ENCODE measurements around the gene MAB21L3.

The MAB21L3 gene

GRCh38 chr1:116096013-116096618, 15.1 kb upstream of the MAB21L3 start:
- Mint-ChIP-seq H3K36me3 (peaks cover 7% of the 10 kb centered on the region), H3K4me1 (ENCODE audit: low read depth) (no peaks in the 10 kb centered on the region), H3K27ac (no peak overlapping the region), H3K27me3 (peaks cover 7% of the 10 kb centered on the region), H3K9me3 (ENCODE audit: low read depth) (peaks cover 13% of the 10 kb centered on the region), H3K4me3 (no peak overlapping the region)

DNA sequence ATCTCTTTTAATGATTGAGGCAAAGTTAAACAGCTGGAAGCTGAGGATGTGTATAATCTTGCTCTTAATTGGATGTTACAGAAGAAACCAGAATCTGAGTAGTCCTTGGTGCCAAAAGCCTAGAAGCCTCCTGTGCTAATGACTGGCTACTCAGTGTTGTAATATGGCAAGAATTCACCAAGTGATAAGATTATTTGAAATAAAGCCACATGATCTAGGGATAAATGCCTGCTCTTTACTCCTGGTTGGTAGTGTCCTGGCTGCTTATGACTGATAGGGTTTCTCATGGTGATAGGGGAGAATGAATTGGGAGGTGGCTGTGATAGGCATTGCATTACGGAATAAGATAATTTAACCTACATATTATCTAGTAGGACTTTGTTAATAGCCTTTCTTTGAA, 13.6 kb upstream of the MAB21L3 start:
- H3K9me3 Mint-ChIP-seq (ENCODE audit: low read depth), result peaks cover 13% of the 10 kb centered on the region
- no peak overlapping the region for H3K27ac Mint-ChIP-seq
- H3K36me3 Mint-ChIP-seq, result peaks cover 7% of the 10 kb centered on the region
- no peaks in the 10 kb centered on the region for H3K4me1 Mint-ChIP-seq (ENCODE audit: low read depth)
- no peak overlapping the region for H3K4me3 Mint-ChIP-seq
- H3K27me3 Mint-ChIP-seq, result peaks cover 7% of the 10 kb centered on the region

GRCh38 chr1:116099379-116099778, 11.8 kb upstream of the MAB21L3 start:
- Mint-ChIP-seq H3K4me1 (ENCODE audit: low read depth) (no peaks in the 10 kb centered on the region), H3K4me3 (no peak overlapping the region), H3K27ac (no peak overlapping the region), H3K9me3 (ENCODE audit: low read depth) (peaks cover 10% of the 10 kb centered on the region), H3K36me3 (peaks cover 4% of the 10 kb centered on the region), H3K27me3 (peaks cover 4% of the 10 kb centered on the region)

GRCh38 chr1:116099919-116100318, 11.3 kb upstream of the MAB21L3 start:
- Mint-ChIP-seq H3K4me3 (no peak overlapping the region), H3K4me1 (ENCODE audit: low read depth) (no peaks in the 10 kb centered on the region), H3K9me3 (ENCODE audit: low read depth) (peaks cover 8% of the 10 kb centered on the region), H3K27me3 (peaks cover 3% of the 10 kb centered on the region), H3K27ac (no peak overlapping the region), H3K36me3 (peaks cover 4% of the 10 kb centered on the region)

- Mint-ChIP-seq H3K9me3 (ENCODE audit: low read depth) (no peaks in the 10 kb centered on the region), H3K4me1 (ENCODE audit: low read depth) (no peaks in the 10 kb centered on the region), H3K27me3 (no peaks in the 10 kb centered on the region), H3K36me3 (no peaks in the 10 kb centered on the region), H3K27ac (no peak overlapping the region), H3K4me3 (no peak overlapping the region)
Measured at GRCh38 chr1:116104667-116105066, 6.5 kb upstream of the MAB21L3 start.

DNA sequence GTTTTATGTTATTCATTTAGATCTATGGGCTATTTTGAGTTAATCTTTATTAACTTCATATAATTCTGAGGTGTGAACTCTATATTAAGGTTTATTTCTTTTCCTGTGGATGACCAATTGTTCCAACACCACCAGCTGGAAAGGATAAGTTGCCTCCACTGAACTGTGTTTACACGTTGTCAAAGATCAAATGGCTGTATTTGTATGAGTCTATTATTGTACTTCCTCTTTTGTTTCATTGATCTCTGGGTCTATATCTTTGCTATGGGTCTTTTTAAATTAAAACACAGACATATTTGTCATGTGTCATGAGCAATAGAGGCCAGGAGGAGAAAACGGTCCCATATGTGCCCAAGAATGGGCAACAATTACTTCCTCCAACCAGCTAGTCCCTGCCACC, 5.2 kb upstream of the MAB21L3 start:
- no peak overlapping the region for H3K27ac Mint-ChIP-seq
- no peaks in the 10 kb centered on the region for H3K4me1 Mint-ChIP-seq (ENCODE audit: low read depth)
- peaks cover 3% of the 10 kb centered on the region for H3K27me3 Mint-ChIP-seq
- no peaks in the 10 kb centered on the region for H3K36me3 Mint-ChIP-seq
- H3K9me3 Mint-ChIP-seq (ENCODE audit: low read depth), result no peaks in the 10 kb centered on the region
- H3K4me3 Mint-ChIP-seq, result no peak overlapping the region

- peaks cover 3% of the 10 kb centered on the region for H3K27me3 Mint-ChIP-seq
- no peaks in the 10 kb centered on the region for H3K4me1 Mint-ChIP-seq (ENCODE audit: low read depth)
- no peak overlapping the region for H3K27ac Mint-ChIP-seq
- H3K9me3 Mint-ChIP-seq (ENCODE audit: low read depth), result no peaks in the 10 kb centered on the region
- no peaks in the 10 kb centered on the region for H3K36me3 Mint-ChIP-seq
- no peak overlapping the region for H3K4me3 Mint-ChIP-seq
Measured at GRCh38 chr1:116106646-116107045, 4.6 kb upstream of the MAB21L3 start.

DNA sequence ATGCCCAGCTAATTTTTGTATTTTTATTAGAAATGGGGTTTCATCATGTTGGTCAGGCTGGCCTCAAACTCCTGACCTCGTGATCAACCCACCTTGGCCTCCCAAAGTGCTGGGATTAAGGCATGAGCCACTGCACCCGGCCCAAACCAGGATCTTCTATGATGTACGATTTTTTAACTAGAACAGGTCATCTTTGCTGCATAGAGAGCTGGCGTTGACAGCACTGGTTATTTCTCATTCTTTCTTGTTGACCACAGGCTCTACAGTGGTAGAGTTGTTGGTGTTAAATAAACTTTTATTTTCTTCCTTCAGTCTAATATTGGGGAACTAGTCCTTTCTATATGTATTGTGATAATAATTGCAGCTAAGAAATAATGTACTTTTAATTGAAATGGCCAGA, 3.8 kb upstream of the MAB21L3 start:
- H3K4me3 Mint-ChIP-seq, result no peak overlapping the region
- no peaks in the 10 kb centered on the region for H3K9me3 Mint-ChIP-seq (ENCODE audit: low read depth)
- peaks cover 3% of the 10 kb centered on the region for H3K27me3 Mint-ChIP-seq
- H3K27ac Mint-ChIP-seq, result no peak overlapping the region
- H3K36me3 Mint-ChIP-seq, result no peaks in the 10 kb centered on the region
- H3K4me1 Mint-ChIP-seq (ENCODE audit: low read depth), result no peaks in the 10 kb centered on the region

GRCh38 chr1:116111524-116112021, 374 bp downstream of the MAB21L3 start:
- no peaks in the 10 kb centered on the region for H3K4me1 Mint-ChIP-seq (ENCODE audit: low read depth)
- H3K9me3 Mint-ChIP-seq (ENCODE audit: low read depth), result no peaks in the 10 kb centered on the region
- H3K27ac Mint-ChIP-seq, result no peak overlapping the region
- no peak overlapping the region for H3K4me3 Mint-ChIP-seq
- H3K27me3 Mint-ChIP-seq, result peaks cover 3% of the 10 kb centered on the region
- H3K36me3 Mint-ChIP-seq, result no peaks in the 10 kb centered on the region

GRCh38 chr1:116112388-116113140, 1.4 kb downstream of the MAB21L3 start:
- Mint-ChIP-seq H3K9me3 (ENCODE audit: low read depth) (no peaks in the 10 kb centered on the region), H3K27ac (no peak overlapping the region), H3K4me3 (no peak overlapping the region), H3K4me1 (ENCODE audit: low read depth) (no peaks in the 10 kb centered on the region), H3K36me3 (no peaks in the 10 kb centered on the region), H3K27me3 (peaks cover 5% of the 10 kb centered on the region)

DNA sequence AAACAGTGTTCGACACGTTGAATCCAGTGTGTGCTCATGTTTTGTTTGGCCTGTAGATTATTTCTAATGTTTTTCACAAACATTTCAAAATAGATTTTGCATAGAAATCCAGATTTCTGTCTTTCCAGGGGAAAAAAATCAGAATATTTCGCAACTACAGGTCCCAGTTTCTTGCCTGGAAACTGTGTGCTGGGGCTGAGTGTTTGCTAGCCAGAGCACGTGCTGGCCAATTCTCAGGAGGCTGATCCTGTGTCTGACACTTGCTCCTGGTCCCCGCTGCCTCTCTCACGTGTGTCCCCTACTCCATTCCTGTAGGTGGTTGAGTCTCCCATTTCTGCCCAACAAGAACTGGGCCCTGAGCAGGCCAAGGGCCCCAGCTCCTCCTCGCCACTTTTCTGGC, 2.4 kb downstream of the MAB21L3 start:
- Mint-ChIP-seq H3K4me1 (ENCODE audit: low read depth) (no peaks in the 10 kb centered on the region), H3K9me3 (ENCODE audit: low read depth) (no peaks in the 10 kb centered on the region), H3K27ac (no peak overlapping the region), H3K36me3 (no peaks in the 10 kb centered on the region), H3K4me3 (no peak overlapping the region), H3K27me3 (peaks cover 5% of the 10 kb centered on the region)

GRCh38 chr1:116115476-116116439, 4.6 kb downstream of the MAB21L3 start:
- Mint-ChIP-seq H3K4me1 (ENCODE audit: low read depth) (no peaks in the 10 kb centered on the region), H3K27ac (no peak overlapping the region), H3K36me3 (peaks cover 4% of the 10 kb centered on the region), H3K4me3 (no peak overlapping the region), H3K9me3 (ENCODE audit: low read depth) (no peaks in the 10 kb centered on the region), H3K27me3 (peaks cover 6% of the 10 kb centered on the region)

DNA sequence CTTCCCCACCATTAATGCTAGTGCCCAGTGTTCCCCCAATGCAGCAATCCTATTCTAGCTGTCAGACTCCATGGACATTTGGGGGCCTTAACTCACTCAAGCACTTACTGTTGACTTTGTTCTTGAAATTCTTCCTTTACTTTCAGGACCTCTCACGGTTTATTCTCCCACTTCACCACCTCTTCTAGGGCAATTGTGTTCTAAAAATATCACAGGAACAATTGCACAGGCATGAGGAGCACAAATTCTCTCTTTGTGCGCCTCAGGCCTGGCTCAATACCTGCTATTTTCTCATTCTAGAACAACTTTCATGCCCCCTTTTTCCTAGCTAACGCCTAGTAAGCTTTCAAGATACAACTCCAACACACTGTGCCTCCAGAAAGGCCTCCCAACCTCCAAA, 7.3 kb downstream of the MAB21L3 start:
- Mint-ChIP-seq H3K9me3 (ENCODE audit: low read depth) (no peaks in the 10 kb centered on the region), H3K27ac (no peak overlapping the region), H3K4me1 (ENCODE audit: low read depth) (no peaks in the 10 kb centered on the region), H3K4me3 (no peak overlapping the region), H3K27me3 (peaks cover 8% of the 10 kb centered on the region), H3K36me3 (peaks cover 4% of the 10 kb centered on the region)

GRCh38 chr1:116119876-116120275, 8.7 kb downstream of the MAB21L3 start:
- H3K36me3 Mint-ChIP-seq, result peaks cover 4% of the 10 kb centered on the region
- H3K9me3 Mint-ChIP-seq (ENCODE audit: low read depth), result no peaks in the 10 kb centered on the region
- H3K27ac Mint-ChIP-seq, result no peak overlapping the region
- no peaks in the 10 kb centered on the region for H3K4me1 Mint-ChIP-seq (ENCODE audit: low read depth)
- H3K27me3 Mint-ChIP-seq, result peaks cover 11% of the 10 kb centered on the region
- H3K4me3 Mint-ChIP-seq, result no peak overlapping the region

Data from activated naive CD8-positive, alpha-beta T cell (primary cell).